ENCODE results near the gene GLTPD2. TPM values are rescaled to one million over a fixed set of nuclear protein-coding genes. Genes with fewer than 3 reads are reported as not detected.

Gene GLTPD2
- total and polyA plus RNA-seq, 10 of the 15 experiments (the other 5 are each of a cell fraction or from before 2014, with no cell fraction given) = 0.16 to 0.34 TPM; not detected in 8

DNA sequence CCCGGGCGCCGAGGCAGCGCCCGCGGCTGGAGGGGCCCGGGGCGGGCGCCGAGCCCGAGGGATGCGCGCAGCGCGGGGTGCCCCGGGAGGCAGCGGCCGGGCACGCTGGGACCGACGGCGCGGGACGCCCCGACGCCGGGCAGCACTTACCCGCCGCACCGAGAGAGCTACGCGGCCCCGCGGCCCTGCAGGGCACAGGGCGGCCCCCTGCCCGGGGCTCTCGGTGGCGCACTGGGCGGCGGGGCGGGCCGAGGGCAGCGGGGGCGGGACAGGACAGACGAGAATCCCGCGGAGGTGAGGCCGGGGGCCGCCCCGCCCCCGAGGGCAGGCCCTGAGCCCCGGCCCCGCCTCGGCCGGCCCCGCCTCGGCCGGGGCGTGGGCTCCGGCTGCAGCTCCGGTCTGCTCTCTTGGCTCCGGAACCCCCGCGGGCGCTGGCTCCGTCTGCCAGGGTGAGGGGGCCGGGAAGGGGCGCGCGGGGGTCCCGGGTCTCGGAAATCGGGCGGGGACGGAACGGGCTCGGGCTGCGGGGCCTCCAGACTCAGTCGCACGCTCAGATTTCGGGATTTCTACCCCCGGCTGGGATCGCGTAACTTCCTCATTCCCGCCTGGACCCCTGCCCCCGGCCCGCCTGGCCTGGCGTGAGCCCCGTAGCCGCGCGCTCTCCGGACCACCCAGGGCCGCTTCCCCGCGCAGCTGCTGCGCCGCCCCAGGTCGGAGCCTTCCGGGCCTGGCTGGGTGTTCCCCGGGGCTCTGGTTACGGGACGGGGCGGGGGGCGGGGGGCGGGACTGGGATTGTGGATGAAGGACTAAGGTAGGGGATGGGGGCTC lies 18.2 kb downstream of the GLTPD2 start, which contains the start of gene PLD2 (continued):
- TF ChIP-seq ATF2 (IDR thresholded peaks at IDR 0.05; ENCODE audit: low read length) = no peak
- TF ChIP-seq ATF7 (IDR thresholded peaks at IDR 0.05; ENCODE audit: low read depth) = no peak
- no peak for TF ChIP-seq ETV6 (conservative IDR thresholded peaks at IDR 0.05 in 1 of 2, IDR thresholded peaks at IDR 0.05 in 1 of 2; ENCODE audit: borderline replicate concordance in 1 of 2, low read depth in 1 of 2)
- no peak for TF ChIP-seq CHD1 (IDR thresholded peaks at IDR 0.05; ENCODE audit: low read depth, low read length)
- TF ChIP-seq WRNIP1 (IDR thresholded peaks at IDR 0.05; ENCODE audit: borderline replicate concordance, low read depth, low read length) = no peak
- no peak for TF ChIP-seq MTA2 (IDR thresholded peaks at IDR 0.05; ENCODE audit: low read depth)

- H3K4me1 ChIP-seq (ENCODE audit: control insufficient read depth, insufficient read depth, low read length) = peaks cover 4% of the 10 kb centered on the region
- intact Hi-C loops (cut with micrococcal nuclease; ENCODE audit: unreplicated experiment) = no loop called here
- ChIA-PET CTCF (interaction anchor here (0.6 to 1.7 kb wide), 4 partner anchors 12 to 84 kb away, joined by 3 to 7 read pairs (median 5); partner anchors contain the start of gene PSMB6), SMC1A (ENCODE audit: uncharacterized antibody, unreplicated experiment) (interaction anchor here (1.2 kb wide), 1 partner anchor 18 kb away, joined by 3 read pairs; no protein-coding TSS in a partner anchor), RAD21 (ENCODE audit: unreplicated experiment) (interaction anchor here (1.3 to 1.4 kb wide), 2 partner anchors 18 to 97 kb away, joined by 3 read pairs; partner anchors contain the start of gene ARRB2), POLR2A (interaction anchor here (0.8 to 1.8 kb wide), 3 partner anchors 10 to 18 kb away, joined by 3 to 14 read pairs (median 3); partner anchors contain the start of gene PSMB6)
- WGBS (ENCODE audit: insufficient coverage, insufficient replicate concordance, low lambda C conversion rate, missing lambda C conversion rate) = 37% methylated on average over 30 of the region's 32 CpGs
- BruUV-seq (replicated peaks) = TSS peak; percentile 80
- no peak overlapping the region for H3K27ac ChIP-seq (ENCODE audit: control insufficient read depth, insufficient read depth)
- H3K4me2 ChIP-seq (ENCODE audit: control insufficient read depth, insufficient read depth) = peak overlapping the region; percentile 86
- H3K36me3 ChIP-seq (ENCODE audit: control insufficient read depth in 2 of 2, insufficient read depth in 2 of 2, low read length in 1 of 2) = no peaks in the 10 kb centered on the region
- FAIRE-seq (no peak), DNase-seq (ENCODE audit: low read depth, low spot score) (no peak), ATAC-seq (peak; percentile 3; the same call in 1 of the 3 replicates)
- no peaks in the 10 kb centered on the region for H3K27me3 ChIP-seq (replicated peaks in 1 of 2; ENCODE audit: control insufficient read depth in 2 of 2, insufficient read depth in 2 of 2, low read length in 1 of 2)
- no peaks in the 10 kb centered on the region for H4K20me1 ChIP-seq (ENCODE audit: control insufficient read depth, insufficient read depth)
- peak overlapping the region; percentile 76; the same call in 1 of the 2 replicates for H3K4me3 ChIP-seq
- H3K9me3 ChIP-seq (replicated peaks; ENCODE audit: control insufficient read depth, insufficient read depth, low read length) = no peaks in the 10 kb centered on the region
- H2AFZ ChIP-seq (ENCODE audit: control insufficient read depth, low read depth, low read length) = peak overlapping the region; percentile 44
- in situ Hi-C loops (cut with MboI) = no loop called here
- TF ChIP-seq FOXK2 (IDR thresholded peaks at IDR 0.05) = no peak
- TF ChIP-seq NFYA (IDR thresholded peaks at IDR 0.05; ENCODE audit: borderline replicate concordance, low read depth, low read length) = no peak
- no peak for TF ChIP-seq WRNIP1 (IDR thresholded peaks at IDR 0.05; ENCODE audit: borderline replicate concordance, low read depth, low read length)
- TF ChIP-seq ZSCAN29 (IDR thresholded peaks at IDR 0.05) = no peak
- H3K79me2 ChIP-seq (ENCODE audit: control insufficient read depth, insufficient read depth, low read length) = no peaks in the 10 kb centered on the region
- peak overlapping the region; percentile 73; the same call in 1 of the 2 replicates for H3K9ac ChIP-seq (ENCODE audit: control insufficient read depth, insufficient read depth, low read length)
Observed at GRCh38 chr17:4807605-4808377, 19.0 kb downstream of the GLTPD2 start.
